Stimulated activated CD8-positive, alpha-beta memory T cell treated with anti-CD3 and anti-CD28 coated beads, Interleukin-4, amount 100 ng/mL, for 48 hours (primary cell): ENCODE data around the gene SLC2A3.
A peak's percentile ranks its signal among the peaks of the same experiment; 100 is the strongest.
"Not testable (repeated sequence)": the region's sequence is repeated elsewhere in the genome, so short reads cannot be mapped to it uniquely, and the experiment has no call there.

Experiments used
- DNase-seq: peaks from one replicate; pipeline ENCODE4 v3.0.0-alpha.2; 2020

Gene SLC2A3

DNA sequence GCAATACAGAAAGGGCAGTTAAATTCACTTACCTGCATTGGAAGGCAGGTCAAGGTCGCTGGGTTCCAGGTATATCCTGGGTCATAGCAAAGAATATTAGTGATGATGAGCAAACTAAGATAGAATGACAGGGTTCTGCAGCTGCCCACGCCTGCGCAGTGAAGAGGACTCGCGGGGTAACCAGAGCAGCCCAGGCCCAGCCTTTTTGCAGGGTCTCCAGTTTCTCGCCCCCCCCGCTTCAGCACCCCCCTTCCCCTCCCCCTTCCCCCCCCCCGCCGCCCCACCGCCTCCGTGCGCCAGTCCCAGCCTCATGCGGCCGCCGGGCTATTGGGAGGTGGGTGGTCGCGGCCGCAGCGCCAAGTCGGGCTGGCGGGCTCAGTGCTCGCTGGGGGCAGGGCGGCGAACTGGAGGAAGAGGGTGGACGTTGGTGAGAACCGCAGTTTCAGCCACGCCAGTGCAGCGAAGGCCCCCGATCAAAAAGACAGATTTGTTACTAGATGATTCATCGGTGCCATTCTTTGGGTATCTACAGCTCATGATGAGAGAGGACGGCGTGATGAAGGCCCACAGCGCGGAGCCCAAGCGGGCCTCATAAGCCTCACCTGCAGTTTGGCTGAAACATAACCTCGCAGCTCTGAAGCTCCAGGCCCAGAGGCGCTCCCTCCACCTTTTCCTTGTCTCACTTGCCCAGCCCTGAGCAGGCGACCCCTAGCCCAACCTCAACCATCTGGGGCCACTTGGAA lies 20.2 kb downstream of the SLC2A3 start:
- DNase-seq: peak; percentile 67

DNA sequence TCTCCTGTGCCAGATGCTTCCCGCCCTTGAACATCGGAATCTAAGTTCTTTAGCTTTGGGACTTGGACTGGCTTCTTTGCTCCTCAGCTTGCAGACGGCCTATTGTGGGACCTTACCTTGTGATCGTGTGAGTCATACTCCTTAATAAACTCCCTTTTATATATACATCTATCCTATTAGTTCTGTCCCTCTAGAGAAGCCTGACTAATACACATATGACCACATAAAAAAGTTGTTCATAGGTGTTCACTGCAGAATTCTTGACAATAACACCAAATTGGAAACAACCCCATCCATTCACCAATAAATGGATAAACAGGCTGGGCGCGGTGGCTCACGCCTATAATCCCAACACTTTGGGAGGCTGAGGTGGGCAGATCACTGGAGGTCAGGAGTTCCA lies 25.9 kb downstream of the SLC2A3 start:
- DNase-seq: not testable (repeated sequence)

DNA sequence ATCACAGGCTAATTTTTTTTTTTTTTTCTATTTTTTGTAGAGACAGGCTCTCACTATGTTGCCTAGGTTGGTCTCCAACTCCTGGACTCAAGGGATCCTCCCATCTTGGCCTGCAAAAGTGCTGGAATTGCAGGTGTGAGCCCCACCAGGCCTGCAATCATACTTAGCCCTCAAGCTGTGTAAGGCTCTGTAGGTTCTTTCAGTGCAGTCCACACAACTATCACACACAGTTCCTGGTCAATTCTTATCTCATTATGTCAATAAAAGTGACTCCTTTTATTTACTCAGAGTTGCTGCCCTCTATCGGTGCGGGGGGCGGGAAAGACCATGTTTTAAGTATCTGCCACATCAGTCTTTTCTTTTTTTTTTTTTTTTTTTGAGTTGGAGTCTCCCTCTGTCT lies 29.0 kb downstream of the SLC2A3 start:
- peak; percentile 65 for DNase-seq

DNA sequence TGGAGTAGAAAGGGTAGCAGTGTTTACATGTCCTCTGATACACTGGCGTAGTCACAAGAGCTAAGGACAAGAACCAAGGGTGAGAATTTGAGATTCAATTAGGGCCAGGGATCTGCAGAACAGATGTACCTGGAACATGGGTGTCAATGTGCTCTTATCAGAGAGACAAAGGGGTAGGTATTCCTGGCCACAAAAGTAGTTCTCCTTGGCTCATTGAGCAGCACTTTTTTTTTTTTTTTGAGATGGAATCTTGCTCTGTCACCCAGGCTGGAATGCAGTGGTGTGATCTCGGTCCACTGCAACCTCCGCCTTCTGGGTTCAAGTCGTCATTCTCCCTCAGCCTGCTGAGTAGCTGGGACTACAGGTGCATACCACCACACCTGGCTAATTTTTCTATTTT lies 29.7 kb downstream of the SLC2A3 start:
- DNase-seq: not testable (repeated sequence)

DNA sequence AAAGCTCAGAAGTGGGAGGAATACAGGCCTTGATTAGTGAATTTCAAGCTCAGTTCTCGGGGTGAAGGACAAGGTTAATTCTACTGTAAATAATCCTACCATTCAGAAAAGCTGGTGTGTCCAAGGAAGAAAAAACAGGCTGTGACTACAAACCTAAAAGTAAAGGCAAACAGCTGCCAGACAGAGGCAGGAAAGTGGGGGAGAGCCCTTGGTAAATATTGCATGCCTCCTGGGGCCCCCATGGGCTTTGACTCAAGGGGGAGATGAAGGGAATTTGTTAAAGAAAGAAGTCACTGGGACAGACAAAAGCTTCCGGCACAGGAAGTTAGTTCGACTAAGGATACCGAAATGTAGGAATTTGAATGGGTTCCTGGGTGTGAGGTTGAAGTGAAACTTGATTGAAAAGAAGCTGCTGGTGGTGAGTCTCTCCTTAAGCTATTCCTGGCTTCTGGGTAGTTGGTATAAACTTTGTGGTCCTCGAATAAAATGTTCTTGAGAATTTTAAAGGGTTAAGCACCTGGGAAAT lies 30.3 kb downstream of the SLC2A3 start:
- not testable (repeated sequence) for DNase-seq

DNA sequence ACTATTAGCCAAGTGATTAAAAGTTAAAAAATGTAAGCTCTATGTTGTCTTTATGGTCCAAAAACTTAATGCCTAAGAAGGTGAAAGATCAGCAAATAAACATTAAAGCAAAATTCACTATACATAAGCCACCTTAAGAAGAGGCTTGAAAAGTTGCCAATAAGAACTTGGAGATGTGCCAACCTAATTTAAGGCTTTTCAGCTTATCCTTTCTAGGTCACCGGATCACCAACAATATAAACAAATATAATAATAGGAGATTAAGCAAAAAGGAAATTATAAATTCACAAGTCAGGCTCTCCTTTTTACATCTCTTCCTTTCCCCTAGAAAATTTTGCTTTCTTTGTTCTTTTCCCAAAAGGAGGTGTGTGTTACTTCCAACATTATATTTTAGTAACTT lies 30.9 kb downstream of the SLC2A3 start:
- no peak for DNase-seq

DNA sequence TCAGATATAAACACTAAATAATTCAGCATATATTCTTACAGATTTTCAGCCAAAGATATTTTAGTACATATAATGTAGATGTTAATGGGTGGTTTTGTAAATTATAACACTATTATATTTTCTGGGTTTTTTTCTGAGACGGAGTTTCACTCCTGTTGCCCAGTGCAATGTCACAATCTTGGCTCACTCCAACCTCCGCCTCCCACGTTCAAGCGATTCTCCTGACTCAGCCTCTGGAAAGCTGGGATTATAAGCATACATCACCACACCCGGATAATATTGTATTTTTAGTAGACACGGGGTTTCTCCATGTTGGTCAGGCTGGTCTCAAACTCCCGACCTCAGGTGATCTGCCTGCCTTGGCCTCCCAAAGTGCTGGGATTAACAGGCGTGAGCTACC lies 33.6 kb downstream of the SLC2A3 start:
- not testable (repeated sequence) for DNase-seq

DNA sequence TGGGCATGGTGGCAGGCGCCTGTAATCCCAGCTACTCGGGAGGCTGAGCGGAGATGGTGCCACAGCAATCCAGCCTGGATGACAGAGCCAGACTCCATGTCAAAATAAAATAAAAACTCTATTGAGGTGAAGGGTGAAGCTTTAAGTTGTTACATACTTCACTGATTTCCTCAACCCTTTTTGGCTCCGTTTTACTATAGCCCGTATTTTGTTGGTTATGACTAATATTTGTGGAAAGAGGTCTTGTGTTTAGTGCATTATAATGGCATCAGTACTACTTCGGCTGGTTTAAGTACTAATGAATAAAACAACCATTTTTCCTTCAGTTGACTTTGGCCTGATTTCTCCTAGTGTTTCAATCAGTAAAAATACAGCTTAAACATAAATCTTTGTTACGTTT lies 36.2 kb downstream of the SLC2A3 start:
- DNase-seq: no peak

DNA sequence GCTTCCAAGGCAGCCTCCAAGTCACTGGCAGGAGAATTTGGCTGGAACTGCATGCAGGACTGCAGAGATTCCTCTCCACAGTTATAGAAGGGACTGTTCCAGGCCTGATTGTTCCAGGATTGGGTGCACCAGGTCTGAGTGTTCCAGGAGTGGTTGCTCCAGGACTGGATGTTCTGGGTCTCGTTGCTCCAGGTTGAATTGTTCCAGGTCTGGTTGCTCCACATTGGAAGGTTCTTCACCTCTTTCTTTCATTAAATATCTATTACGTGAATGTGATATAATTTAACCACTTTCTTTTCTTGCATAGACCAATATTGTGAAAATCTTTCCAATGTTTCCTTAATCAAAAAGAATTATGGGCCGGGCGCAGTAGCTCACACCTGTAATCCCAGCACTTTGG lies 39.3 kb downstream of the SLC2A3 start:
- DNase-seq: not testable (repeated sequence)

DNA sequence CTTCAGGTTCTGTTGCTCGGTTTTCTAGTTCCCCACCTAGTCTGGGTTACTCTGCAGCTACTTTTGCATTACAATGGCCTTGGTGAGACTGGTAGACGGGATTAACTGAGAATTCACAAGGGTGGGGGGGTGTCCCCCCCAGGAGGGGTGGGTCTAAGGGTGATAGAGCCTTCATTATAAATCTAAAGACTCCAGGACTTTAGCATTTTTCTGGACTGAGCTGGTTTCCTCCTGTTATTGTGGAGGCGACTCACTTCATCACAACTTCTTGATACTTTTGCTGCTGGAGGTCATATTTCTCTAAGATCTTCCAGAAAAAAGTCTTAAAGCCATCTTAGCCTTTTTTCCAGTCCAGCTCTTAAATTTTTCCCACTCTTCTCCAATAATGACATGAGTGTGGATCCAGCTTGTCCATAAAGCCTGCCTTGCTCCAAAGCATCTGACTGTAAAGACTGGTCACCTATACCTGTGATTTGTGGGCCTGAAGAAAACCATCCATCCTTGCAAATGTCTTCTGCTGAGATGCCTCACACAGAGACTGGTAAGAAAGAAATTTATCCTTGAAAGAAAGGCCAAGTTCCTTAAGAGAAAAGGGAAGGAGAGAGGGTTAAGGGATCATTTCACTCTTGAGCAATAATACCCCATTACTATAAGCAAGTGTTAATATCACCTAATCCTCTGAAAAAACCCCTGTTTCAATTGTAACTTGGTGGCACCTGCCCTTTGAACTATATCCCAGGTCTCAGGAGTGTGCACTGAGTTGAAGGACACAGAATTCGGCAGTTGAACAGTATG lies 43.6 kb downstream of the SLC2A3 start:
- no peak for DNase-seq

DNA sequence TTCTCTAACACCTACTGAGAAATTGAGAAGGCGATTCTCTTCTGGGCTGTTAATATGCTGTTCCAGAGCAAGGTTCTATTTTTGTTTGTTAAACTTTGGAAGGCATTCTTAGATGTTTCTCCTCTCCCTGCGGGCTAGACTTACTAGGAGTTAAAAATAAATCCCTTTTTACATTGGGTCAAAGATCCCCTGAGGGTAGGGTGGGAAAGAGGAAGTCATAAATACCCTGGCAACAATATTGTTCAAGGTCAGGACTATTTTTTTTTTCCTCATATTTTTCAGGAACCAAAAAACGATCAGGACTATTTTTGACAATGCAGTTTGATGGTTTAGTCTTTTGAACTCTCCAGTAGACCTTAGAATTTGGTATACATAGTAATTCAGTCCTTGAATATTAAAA lies 51.3 kb downstream of the SLC2A3 start:
- DNase-seq: no peak

DNA sequence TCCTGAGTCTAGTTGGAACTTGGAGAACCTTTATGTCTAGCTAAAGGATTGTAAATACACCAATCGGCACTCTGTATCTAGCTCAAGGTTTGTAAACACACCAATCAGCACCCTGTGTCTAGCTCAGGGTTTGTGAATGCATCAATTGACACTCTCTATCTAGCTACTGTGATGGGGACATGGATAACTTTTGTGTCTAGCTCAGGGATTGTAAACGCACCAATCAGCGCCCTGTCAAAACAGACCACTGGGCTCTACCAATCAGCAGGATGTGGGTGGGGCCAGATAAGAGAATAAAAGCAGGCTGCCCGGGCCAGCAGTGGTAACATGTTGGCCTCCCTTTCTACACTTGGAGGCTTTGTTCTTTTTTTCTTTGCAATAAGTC lies 54.3 kb downstream of the SLC2A3 start:
- not testable (repeated sequence) for DNase-seq

DNA sequence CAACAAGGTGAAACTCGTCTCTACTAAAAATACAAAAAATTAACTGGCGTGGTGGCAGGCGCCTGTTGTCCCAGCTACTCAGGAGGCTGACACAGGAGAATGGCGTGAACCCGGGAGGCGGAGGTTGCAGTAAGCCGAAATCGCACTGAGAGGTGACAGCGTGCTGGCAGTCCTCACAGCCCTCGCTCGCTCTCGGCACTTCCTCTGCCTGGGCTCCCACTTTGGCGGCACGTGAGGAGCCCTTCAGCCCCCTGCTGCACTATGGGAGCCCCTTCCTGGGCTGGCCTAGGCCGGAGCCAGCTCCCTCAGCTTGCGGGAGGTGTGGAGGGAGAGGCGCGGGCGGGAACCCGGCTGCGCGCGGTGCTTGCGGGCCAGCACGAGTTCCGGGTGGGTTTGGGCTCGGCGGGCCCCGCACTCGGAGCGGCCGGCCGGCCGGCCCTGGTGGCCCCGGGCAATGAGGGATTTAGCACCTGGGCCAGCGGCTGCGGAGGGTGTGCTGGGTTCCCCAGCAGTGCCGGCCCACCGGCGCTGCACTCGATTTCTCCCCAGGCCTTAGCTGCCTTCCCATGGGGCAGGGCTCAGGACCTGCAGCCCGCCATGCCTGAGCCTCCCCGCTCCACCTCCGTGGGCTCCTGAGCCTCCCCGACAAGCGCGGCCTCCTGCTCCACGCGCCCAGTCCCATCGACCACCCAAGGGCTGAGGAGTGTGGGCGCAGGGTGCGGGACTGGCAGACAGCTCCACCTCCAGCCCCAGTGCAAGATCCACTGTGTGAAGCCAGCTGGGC lies 54.8 kb downstream of the SLC2A3 start:
- not testable (repeated sequence) for DNase-seq

DNA sequence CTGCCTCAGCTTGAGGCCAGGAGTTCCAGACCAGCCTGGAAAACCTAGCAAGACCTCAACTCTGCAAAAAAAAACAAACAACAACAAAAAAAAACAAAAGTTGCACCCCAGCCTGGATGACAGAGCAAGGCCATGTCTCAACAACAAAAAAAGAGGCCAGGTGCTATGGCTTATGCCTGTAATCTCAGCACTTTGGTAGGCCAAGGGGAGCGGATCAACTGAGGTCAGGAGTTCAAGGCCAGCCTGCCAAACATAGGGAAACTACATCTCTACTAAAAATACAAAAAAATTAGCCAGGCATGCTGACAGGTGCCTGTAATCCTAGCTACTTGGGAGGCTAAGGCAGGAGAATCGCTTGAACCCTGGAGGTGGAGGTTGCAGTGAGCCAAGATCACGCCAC lies 56.7 kb downstream of the SLC2A3 start:
- DNase-seq: no peak

DNA sequence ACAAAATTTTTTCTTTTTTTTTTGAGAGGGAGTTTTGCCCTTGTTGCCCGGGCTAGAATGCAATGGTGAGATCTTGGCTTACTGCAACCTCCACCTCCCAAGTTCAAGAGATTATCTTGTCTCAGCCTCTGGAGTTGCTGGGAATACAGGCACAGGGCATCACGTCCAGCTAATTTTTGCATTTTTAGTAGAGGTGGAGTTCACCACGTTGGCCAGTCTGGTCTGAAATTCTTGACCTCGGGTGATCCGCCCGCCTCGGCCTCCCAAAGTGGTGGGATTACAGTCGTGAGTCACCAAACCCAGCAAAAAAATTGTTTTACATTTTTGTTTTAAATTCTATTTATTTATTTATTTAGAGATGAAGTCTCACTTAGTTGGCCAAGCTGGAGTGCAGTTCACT lies 58.6 kb downstream of the SLC2A3 start:
- DNase-seq: no peak

DNA sequence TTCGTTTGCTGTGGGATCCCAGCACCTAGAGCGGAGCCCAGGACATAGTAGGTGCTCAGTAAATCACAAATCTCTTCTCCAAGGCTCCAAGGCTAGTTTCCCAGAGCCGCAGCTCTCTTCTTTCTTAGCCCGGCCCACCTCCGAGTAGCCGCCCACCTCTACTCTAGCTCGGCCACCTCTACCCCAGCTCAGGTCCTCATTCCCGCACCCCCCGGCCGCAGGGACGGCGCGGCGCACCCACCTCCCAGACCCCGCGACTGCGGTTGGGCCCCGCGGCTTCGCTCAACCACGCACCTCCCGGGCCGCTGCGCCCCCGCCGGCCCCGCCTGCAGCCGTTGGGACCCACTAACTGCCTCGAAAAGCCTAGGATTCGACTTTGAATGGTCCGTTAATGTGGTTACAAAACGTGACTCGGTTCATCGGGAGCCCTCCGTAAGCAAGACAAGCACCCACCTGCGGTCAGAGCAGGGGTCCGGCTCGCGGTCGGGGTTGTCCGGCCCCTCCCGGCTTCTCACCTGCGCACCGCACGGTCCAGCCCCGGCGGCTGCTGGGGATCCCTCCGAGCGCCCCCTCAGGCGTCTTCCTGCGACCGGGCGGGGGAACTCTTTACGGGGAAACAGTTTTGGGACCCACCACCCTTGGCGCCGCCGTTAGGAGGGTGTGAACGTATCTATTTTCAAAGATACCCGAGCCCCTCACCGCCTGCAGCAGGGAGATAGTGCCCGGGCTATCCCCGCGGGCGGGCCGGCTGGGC lies 63.2 kb downstream of the SLC2A3 start, which contains the start of gene SLC2A14:
Gene SLC2A14 (minus strand): TSS at position 350 of the 754 bp plus-strand sequence. CDS start 3,035 bp downstream, outside the sequence.
- DNase-seq: no peak

DNA sequence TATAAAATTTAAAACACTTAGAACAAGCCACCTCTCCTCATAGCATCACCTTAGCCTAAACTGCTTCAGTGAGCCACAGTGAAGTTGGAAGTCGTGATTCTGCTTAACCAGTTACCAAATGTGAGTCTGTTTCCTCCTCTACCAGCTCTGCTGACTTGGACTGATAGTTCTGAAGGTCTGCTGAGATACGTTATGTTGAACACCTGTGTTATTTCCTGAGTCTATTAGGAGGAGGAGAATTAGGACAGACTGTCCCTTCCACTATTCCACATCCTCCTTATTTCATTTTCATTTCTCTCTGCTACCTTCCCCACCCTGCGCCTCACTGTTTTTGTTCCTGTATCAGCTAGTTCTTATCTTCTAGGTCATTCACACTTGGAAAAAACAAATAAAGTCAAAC lies 65.7 kb downstream of the SLC2A3 start:
- no peak for DNase-seq
